HepG2 (cell line): Measurements from ENCODE around the gene PTPN13. TPM values are rescaled to one million over a fixed set of nuclear protein-coding genes. Genes with fewer than 3 reads are reported as not detected.

Source experiments
- ATAC-seq: fragments of 200-7000 bp; cut with Tn5 transposase; 3 replicates; pipeline ENCODE4 v1.9.1; 2020; ENCODE audit warnings: mild to moderate bottlenecking, moderate library complexity
- BruUV-seq: library from RNA; stranded (reverse); fragments of 400-500 nt; replicated peaks from 2 replicates; lab custom pipeline; 2021; lab: Mats Ljungman, UMichigan
- CTCF ChIA-PET: fragments of 300-600 bp; formaldehyde crosslinking; extraction: SDS; loops from one replicate; lab custom pipeline; 2021; ENCODE audit warnings: low total read pairs, inconsistent platforms, low intra/inter-chr PET ratio; lab: Yijun Ruan, JAX
- POLR2A ChIA-PET: fragments of 350-600 bp; sonication (Branson Sonifier 250); formaldehyde crosslinking; loops from one replicate; lab custom pipeline; 2020; ENCODE audit warnings: antibody characterized with exemption, inconsistent platforms; lab: Yijun Ruan, JAX
- DNase-seq: peaks from one replicate; pipeline ENCODE4 v3.0.0-alpha.2; 2015; ENCODE audit warnings: low spot score
- FAIRE-seq: peaks from 3 replicates; lab custom pipeline; 2011; peaks lifted over from hg19 to GRCh38; lab: Jason Lieb, UNC
- H2AFZ ChIP-seq: one replicate; pipeline ENCODE4 v1.6.1; 2011; ENCODE audit warnings: low read length, inconsistent platforms
- H3K27ac ChIP-seq: fragments of 300-600 bp; 3 replicates; pipeline ENCODE4 v1.8.0; 2011; ENCODE audit warnings: mixed run types, mild to moderate bottlenecking, mixed read lengths, low read length, inconsistent platforms; ENCODE audit not compliant: insufficient read depth; ENCODE audit errors: extremely low read length
- H3K27me3 ChIP-seq, 2 experiments: fragments of 200-600 bp in 1 of 2; 2 replicates in 1 of 2; 3 replicates in 1 of 2; pipeline versions ENCODE4 v1.6.0 to v1.8.0; 2011; ENCODE audit warnings: low read length in 2 of 2, mild to moderate bottlenecking in 2 of 2, moderate library complexity in 2 of 2, inconsistent platforms in 1 of 2; ENCODE audit not compliant: insufficient read depth in 2 of 2, control insufficient read depth in 1 of 2
- H3K36me3 ChIP-seq, 2 experiments: fragments of 200-600 bp in 1 of 2; replicated peaks in 1 of 2; 2 replicates in 1 of 2; 3 replicates in 1 of 2; pipeline versions ENCODE4 v1.5.1 to v1.8.0; 2011; ENCODE audit warnings: low read length in 2 of 2, inconsistent platforms in 1 of 2; ENCODE audit not compliant: insufficient read depth in 2 of 2, control insufficient read depth in 1 of 2
- H3K4me1 ChIP-seq: 2 replicates; pipeline ENCODE4 v1.5.1; 2012; ENCODE audit warnings: low read length, inconsistent platforms; ENCODE audit not compliant: insufficient read depth
- H3K4me2 ChIP-seq: 2 replicates; pipeline ENCODE4 v1.6.0; 2011; ENCODE audit warnings: low read depth, low read length, inconsistent platforms
- H3K4me3 ChIP-seq, 3 experiments: fragments of 200-600 bp in 1 of 3; sonication (generic), shearing (Covaris generic) in 1 of 3; replicated peaks in 1 of 3; 2 replicates each; pipeline ENCODE4 v1.5.1; 2011 to 2016; ENCODE audit warnings: low read length in 3 of 3, inconsistent platforms in 2 of 3, low read depth in 2 of 3, mild to moderate bottlenecking in 2 of 3, control low read depth in 1 of 3, mixed read lengths in 1 of 3; ENCODE audit not compliant: insufficient read depth in 1 of 3
- H3K79me2 ChIP-seq: one replicate; pipeline ENCODE4 v1.6.1; 2011; ENCODE audit warnings: low read length, inconsistent platforms; ENCODE audit not compliant: insufficient read depth
- H3K9ac ChIP-seq: 2 replicates; pipeline ENCODE4 v1.6.0; 2011; ENCODE audit warnings: mild to moderate bottlenecking, low read depth, low read length, inconsistent platforms; ENCODE audit not compliant: insufficient read depth
- H3K9me3 ChIP-seq: 2 replicates; pipeline ENCODE4 v1.5.1; 2012; ENCODE audit warnings: mild to moderate bottlenecking, low read length
- H4K20me1 ChIP-seq: 2 replicates; pipeline ENCODE4 v1.6.0; 2011; ENCODE audit warnings: inconsistent platforms, mild to moderate bottlenecking, low read length, moderate library complexity; ENCODE audit not compliant: insufficient read depth
- DBP ChIP-seq: sonication (generic); formaldehyde crosslinking; IDR thresholded peaks from 2 replicates; pipeline ENCODE4 v1.4.0; 2020; ENCODE audit warnings: missing genetic modification reagents; ENCODE audit errors: not compliant biosample characterization
- KLF6 ChIP-seq: IDR thresholded peaks from 2 replicates; pipeline ENCODE4 v1.8.0; 2016; ENCODE audit warnings: missing biosample characterization, missing genetic modification reagents
- POLR2G ChIP-seq: fragments of 200-400 bp; formaldehyde crosslinking; IDR thresholded peaks from 2 replicates; pipeline ENCODE4 v1.6.1; 2018; ENCODE audit warnings: mild to moderate bottlenecking, low read depth, low read length, moderate library complexity
- ZNF142 ChIP-seq: sonication (generic); formaldehyde crosslinking; IDR thresholded peaks from 2 replicates; pipeline ENCODE4 v1.4.0; 2020; ENCODE audit warnings: missing genetic modification reagents
- ZNF292 ChIP-seq: sonication (generic); formaldehyde crosslinking; IDR thresholded peaks from 2 replicates; pipeline ENCODE4 v1.8.1; 2022; ENCODE audit warnings: mild to moderate bottlenecking, low read depth, missing genetic modification reagents, borderline replicate concordance
- ZNF550 ChIP-seq: sonication (generic); formaldehyde crosslinking; IDR thresholded peaks from 2 replicates; pipeline ENCODE4 v1.4.0; 2020; ENCODE audit warnings: mild to moderate bottlenecking, missing genetic modification reagents, borderline replicate concordance
- ZNF580 ChIP-seq: IDR thresholded peaks from 2 replicates; pipeline ENCODE4 v1.6.1; 2016; ENCODE audit warnings: low read depth, borderline replicate concordance
- ZXDC ChIP-seq: sonication (generic); formaldehyde crosslinking; IDR thresholded peaks from 2 replicates; pipeline ENCODE4 v1.5.0; 2020; ENCODE audit warnings: mild to moderate bottlenecking, missing genetic modification reagents
- WGBS: methylation state at CpG from one replicate; pipeline ENCODE4 v1.1.6; 2017; ENCODE audit warnings: low lambda C conversion rate; 5-methylcytosine and 5-hydroxymethylcytosine counted together
- in situ Hi-C: cut with HindIII; loops from 2 replicates; pipeline ENCODE4 v1.10.0; 2017; ENCODE audit warnings: low pct_unique_long_range_greater_than_20kb; ENCODE audit not compliant: extremely low pct_ligation_motif_present
- intact Hi-C: fragments of 100-400 bp; cut with micrococcal nuclease; formaldehyde crosslinking; loops from one replicate; pipeline ENCODE4 v1.10.0; 2022; ENCODE audit not compliant: unreplicated experiment
- polyA plus RNA-seq, 8 experiments: library from polyadenylated mRNA; depleted of rRNA in 3 of 8; stranded (reverse) in 7 of 8; unstranded in 1 of 8; fragments of >200 nt; fragmentation: Illumina TruSeq in 4 of 8; extraction: Trizol in 4 of 8; gene quantifications; 2 replicates each; pipeline versions ENCODE4 v1.2.1 to v1.2.3, GENCODE V29; 2011 to 2016; ENCODE audit warnings: low read depth in 4 of 8, missing spikeins in 1 of 8, mixed read lengths in 1 of 8; ENCODE audit not compliant: insufficient read depth in 1 of 8
- total RNA-seq, 5 experiments: library from RNA; depleted of rRNA; stranded (reverse); fragments of >200 nt; fragmentation: Illumina TruSeq; extraction: Trizol; gene quantifications; 2 replicates each; pipeline ENCODE4 v1.2.3, GENCODE V29; 2016; ENCODE audit warnings: low read depth in 1 of 5

The PTPN13 gene
- total and polyA plus RNA-seq, 2 of the 13 experiments (the other 11 are each of a cell fraction or from before 2014, with no cell fraction given), result not detected

GRCh38 chr4:86593688-86594558 lies at the start of gene PTPN13 (continued):
- TF ChIP-seq DBP (CRISPR knock-in tag), result no peak
- no peak for TF ChIP-seq ZNF550 (CRISPR knock-in tag)
- TF ChIP-seq ZNF292 (CRISPR knock-in tag), result no peak

GRCh38 chr4:86547140-86547539 lies 47.0 kb upstream of the PTPN13 start:
- no TSS peak for BruUV-seq
- Histone ChIP-seq H3K79me2 (no peaks in the 10 kb centered on the region), H3K4me3 (no peak overlapping the region), H2AFZ (no peak overlapping the region), H3K4me1 (no peaks in the 10 kb centered on the region), H3K9ac (no peak overlapping the region), H3K36me3 (no peaks in the 10 kb centered on the region), H3K27ac (no peak overlapping the region), H3K4me2 (no peak overlapping the region), H3K27me3 (no peaks in the 10 kb centered on the region), H4K20me1 (no peaks in the 10 kb centered on the region), H3K9me3 (no peaks in the 10 kb centered on the region)
- FAIRE-seq, result no peak
- intact Hi-C loops (no loop called here), in situ Hi-C loops (no loop called here)
- ChIA-PET CTCF (no interaction called here), POLR2A (no interaction called here)
- WGBS, result 17% methylated on average over 3 of the region's 22 CpGs
- no peak for ATAC-seq
- no peak for DNase-seq
- TF ChIP-seq ZNF580 (CRISPR knock-in tag), result no peak
- no peak for TF ChIP-seq ZXDC (CRISPR knock-in tag)
- no peak for TF ChIP-seq KLF6 (CRISPR knock-in tag)
- no peak for TF ChIP-seq POLR2G
- no peak for TF ChIP-seq ZNF142 (CRISPR knock-in tag)
